ENCODE data around the gene GRM8. TPM values are rescaled to one million over a fixed set of nuclear protein-coding genes. Genes with fewer than 3 reads are reported as not detected.

GRM8 gene
- total and polyA plus RNA-seq, 7 donors: 0.08 TPM; not detected in 6

DNA sequence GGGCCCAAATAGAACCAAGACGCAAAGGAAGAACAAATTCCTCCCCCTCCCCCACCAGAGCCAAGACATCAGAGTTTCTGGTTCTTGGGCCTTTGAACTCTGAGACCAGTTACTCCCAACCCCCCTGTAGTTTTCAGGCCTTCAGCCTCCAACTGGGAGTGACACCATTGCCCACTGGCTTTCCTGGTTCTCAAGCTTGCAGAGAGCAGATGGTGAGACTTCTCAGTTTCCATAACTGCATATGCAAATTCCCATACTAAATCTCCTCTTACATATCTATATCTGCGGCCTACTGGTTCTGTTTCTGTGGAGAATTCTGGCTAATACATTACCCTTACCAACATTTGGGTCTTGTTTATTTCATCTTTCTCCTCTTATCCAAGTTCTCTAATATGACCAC lies 762.9 kb downstream of the GRM8 start:
- H3K4me3 ChIP-seq: no peak overlapping the region
- H3K9me3 ChIP-seq: no peaks in the 10 kb centered on the region
- intact Hi-C loops (cut with DNase I): no loop called here
- TF ChIP-seq, protein P1, sequence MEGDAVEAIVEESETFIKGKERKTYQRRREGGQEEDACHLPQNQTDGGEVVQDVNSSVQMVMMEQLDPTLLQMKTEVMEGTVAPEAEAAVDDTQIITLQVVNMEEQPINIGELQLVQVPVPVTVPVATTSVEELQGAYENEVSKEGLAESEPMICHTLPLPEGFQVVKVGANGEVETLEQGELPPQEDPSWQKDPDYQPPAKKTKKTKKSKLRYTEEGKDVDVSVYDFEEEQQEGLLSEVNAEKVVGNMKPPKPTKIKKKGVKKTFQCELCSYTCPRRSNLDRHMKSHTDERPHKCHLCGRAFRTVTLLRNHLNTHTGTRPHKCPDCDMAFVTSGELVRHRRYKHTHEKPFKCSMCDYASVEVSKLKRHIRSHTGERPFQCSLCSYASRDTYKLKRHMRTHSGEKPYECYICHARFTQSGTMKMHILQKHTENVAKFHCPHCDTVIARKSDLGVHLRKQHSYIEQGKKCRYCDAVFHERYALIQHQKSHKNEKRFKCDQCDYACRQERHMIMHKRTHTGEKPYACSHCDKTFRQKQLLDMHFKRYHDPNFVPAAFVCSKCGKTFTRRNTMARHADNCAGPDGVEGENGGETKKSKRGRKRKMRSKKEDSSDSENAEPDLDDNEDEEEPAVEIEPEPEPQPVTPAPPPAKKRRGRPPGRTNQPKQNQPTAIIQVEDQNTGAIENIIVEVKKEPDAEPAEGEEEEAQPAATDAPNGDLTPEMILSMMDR (IDR thresholded peaks at IDR 0.05): no peak
- WGBS, 3 donors: 83 to 87% (median 83%) methylated on average over 2 of the region's 2 CpGs
- ATAC-seq: no peak
- no peaks in the 10 kb centered on the region for H3K36me3 ChIP-seq (ENCODE audit: insufficient read depth in 1 of 2, low read depth in 1 of 2)
- H3K4me1 ChIP-seq: no peaks in the 10 kb centered on the region
- no peak for DNase-seq
- H3K27ac ChIP-seq: no peak overlapping the region
- no peaks in the 10 kb centered on the region for H3K27me3 ChIP-seq (ENCODE audit: insufficient read depth in 3 of 3, low read length in 2 of 3)

DNA sequence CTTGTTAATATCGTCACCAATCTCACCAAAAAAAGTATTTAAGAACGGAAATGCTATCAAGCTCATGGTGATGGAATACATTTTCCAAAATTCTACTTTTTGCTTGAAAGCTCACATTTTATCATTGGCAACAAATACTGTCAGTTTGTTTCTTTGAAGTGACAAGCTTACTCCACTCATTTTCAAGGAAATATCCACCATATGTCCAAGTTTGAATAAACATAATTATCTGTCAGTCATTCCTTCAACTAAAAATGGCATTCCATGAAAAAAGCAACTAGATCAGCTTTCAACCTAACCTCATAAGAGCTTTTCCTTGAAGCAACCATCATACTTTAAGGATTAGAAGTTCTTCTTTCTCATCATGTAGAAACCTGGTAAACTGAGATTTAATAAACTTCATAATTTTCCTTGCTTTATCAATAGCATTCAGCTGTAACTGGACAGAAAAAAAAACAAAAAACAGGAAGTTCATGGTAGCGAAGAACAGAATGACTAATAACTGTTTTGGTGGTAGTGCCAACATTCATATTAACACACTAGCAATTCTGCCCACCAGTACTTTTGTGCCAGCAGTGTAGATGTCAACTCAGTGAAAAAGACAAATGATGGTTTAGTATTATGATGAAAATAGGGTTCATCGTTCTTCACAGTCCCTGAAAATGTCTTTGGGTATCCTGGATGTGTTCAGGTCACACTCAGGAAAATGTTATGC lies 764.9 kb downstream of the GRM8 start:
- Histone ChIP-seq H3K9me3 (no peaks in the 10 kb centered on the region), H3K36me3 (ENCODE audit: insufficient read depth in 1 of 2, low read depth in 1 of 2) (no peaks in the 10 kb centered on the region), H3K27me3 (ENCODE audit: insufficient read depth in 3 of 3, low read length in 2 of 3) (no peaks in the 10 kb centered on the region), H3K27ac (no peak overlapping the region), H3K4me3 (no peak overlapping the region), H3K4me1 (no peaks in the 10 kb centered on the region)
- DNase-seq (no peak), ATAC-seq (no peak)
- TF ChIP-seq, protein P1 (IDR thresholded peaks at IDR 0.05): no peak
- intact Hi-C loops (cut with DNase I): no loop called here
- 72 to 79% (median 73%) methylated on average over 4 of the region's 4 CpGs for WGBS, 3 donors

DNA sequence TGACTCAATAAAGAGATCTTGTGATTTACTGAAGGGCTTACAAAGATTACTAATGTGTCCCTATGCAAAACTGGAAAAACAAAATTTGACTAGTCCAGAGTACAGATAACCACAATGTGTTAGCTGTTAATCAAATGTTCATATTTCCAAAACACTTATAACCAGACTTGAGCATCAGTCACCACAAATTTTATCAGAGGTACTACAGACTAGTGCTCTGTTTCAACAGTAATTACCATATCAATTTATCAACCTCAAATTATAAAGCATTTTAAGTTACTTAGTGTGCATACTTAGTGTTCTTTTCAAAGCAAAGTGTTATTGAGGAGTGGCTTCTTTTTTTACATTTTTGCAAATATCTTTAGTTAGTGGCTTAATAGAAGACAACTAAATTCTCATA lies 765.9 kb downstream of the GRM8 start:
- ATAC-seq (no peak), DNase-seq (no peak)
- Histone ChIP-seq H3K27ac (no peak overlapping the region), H3K4me1 (no peaks in the 10 kb centered on the region), H3K36me3 (ENCODE audit: insufficient read depth in 1 of 2, low read depth in 1 of 2) (no peaks in the 10 kb centered on the region), H3K4me3 (no peak overlapping the region), H3K27me3 (ENCODE audit: insufficient read depth in 3 of 3, low read length in 2 of 3) (no peaks in the 10 kb centered on the region), H3K9me3 (no peaks in the 10 kb centered on the region)
- intact Hi-C loops (cut with DNase I): no loop called here
- TF ChIP-seq, protein P1 (IDR thresholded peaks at IDR 0.05): no peak

DNA sequence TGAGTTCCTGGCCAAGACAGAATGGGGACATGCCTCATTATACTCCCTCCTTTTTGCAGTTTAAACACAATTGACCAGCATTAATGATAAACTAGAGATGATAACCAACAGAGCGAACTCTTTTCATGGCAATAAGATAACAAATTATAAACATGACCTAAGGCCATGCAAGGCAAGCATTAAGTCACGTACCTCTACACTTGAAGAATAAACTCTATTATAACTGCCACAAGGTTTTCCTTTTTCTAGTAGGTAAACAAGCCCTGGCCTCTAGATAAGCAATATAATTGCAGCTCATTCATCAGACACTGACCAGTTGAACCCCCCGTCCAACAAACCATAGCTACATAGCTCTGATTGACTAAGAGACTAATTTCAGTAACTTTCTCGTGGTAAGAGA lies 767.0 kb downstream of the GRM8 start:
- Histone ChIP-seq H3K9me3 (no peaks in the 10 kb centered on the region), H3K27me3 (ENCODE audit: insufficient read depth in 3 of 3, low read length in 2 of 3) (no peaks in the 10 kb centered on the region), H3K4me1 (no peaks in the 10 kb centered on the region), H3K4me3 (no peak overlapping the region), H3K27ac (no peak overlapping the region), H3K36me3 (ENCODE audit: insufficient read depth in 1 of 2, low read depth in 1 of 2) (no peaks in the 10 kb centered on the region)
- intact Hi-C loops (cut with DNase I): no loop called here
- TF ChIP-seq, protein P1 (IDR thresholded peaks at IDR 0.05): no peak
- ATAC-seq: no peak
- DNase-seq: no peak
- 71 to 75% (median 73%) methylated on average over 4 of the region's 4 CpGs for WGBS, 3 donors

DNA sequence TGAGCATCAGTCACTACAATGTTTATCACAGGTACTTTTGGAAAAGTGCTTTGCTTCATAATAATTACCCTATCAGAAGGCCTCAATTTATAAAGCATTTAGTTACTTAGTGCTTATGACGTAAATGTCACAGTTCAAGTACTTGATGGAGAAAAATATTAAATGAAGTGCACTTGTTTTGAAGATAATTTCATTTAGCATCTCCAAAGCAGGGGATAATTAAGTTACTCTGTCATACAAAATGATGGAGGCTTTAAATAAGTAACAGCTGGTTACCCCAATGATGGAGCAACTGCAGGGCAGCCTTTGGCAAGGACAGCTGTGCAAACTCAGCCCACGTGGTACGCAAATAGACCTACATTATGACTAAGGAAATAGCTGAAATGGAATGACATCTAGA lies 768.8 kb downstream of the GRM8 start:
- Histone ChIP-seq H3K36me3 (ENCODE audit: insufficient read depth in 1 of 2, low read depth in 1 of 2) (no peaks in the 10 kb centered on the region), H3K4me1 (no peaks in the 10 kb centered on the region), H3K9me3 (no peaks in the 10 kb centered on the region), H3K27me3 (ENCODE audit: insufficient read depth in 3 of 3, low read length in 2 of 3) (no peaks in the 10 kb centered on the region), H3K27ac (no peak overlapping the region), H3K4me3 (no peak overlapping the region)
- ATAC-seq (no peak), DNase-seq (no peak)
- WGBS, 3 donors: 64 to 72% (median 66%) methylated on average over 3 of the region's 3 CpGs
- intact Hi-C loops (cut with DNase I): no loop called here
- TF ChIP-seq, protein P1 (IDR thresholded peaks at IDR 0.05): no peak
